K562 (cell line): ENCODE data around the gene SYMPK. TPM values are rescaled to one million over a fixed set of nuclear protein-coding genes. Genes with fewer than 3 reads are reported as not detected.

ENCODE experiments used
- ARNT ChIP-seq, 2 experiments: fragments of 450-650 bp; IDR thresholded peaks; 2 replicates each; pipeline ENCODE4 v1.6.1; 2016; ENCODE audit warnings: mild to moderate bottlenecking in 1 of 2
- BCL6 ChIP-seq: fragments of 250-450 bp; sonication (Bioruptor Pico); IDR thresholded peaks from 2 replicates; pipeline ENCODE4 v1.4.0; 2020
- CBFA2T3 ChIP-seq: fragments of 450-650 bp; IDR thresholded peaks from 2 replicates; pipeline ENCODE4 v1.6.1; 2017
- CCNT2 ChIP-seq: IDR thresholded peaks from 2 replicates; pipeline ENCODE4 v1.6.1; 2011; ENCODE audit warnings: borderline replicate concordance, low read depth, mild to moderate bottlenecking, moderate library complexity, mixed read lengths, low read length; ENCODE audit not compliant: insufficient read length; ENCODE audit errors: extremely low read depth
- DDX20 ChIP-seq: fragments of 450-650 bp; IDR thresholded peaks from 2 replicates; pipeline ENCODE4 v1.6.1; 2016; ENCODE audit warnings: missing genetic modification characterization, low read depth, mild to moderate bottlenecking, missing compliant biosample characterization, moderate library complexity
- E2F3 ChIP-seq: fragments of 250-450 bp; sonication (Bioruptor Pico); IDR thresholded peaks from 2 replicates; pipeline ENCODE4 v1.4.0; 2020; ENCODE audit warnings: mild to moderate bottlenecking
- ETS2 ChIP-seq: IDR thresholded peaks from 2 replicates; pipeline ENCODE4 v1.6.1; 2016; ENCODE audit warnings: borderline replicate concordance, missing genetic modification characterization, mild to moderate bottlenecking, moderate library complexity, missing compliant biosample characterization; ENCODE audit not compliant: poor library complexity, severe bottlenecking
- FOXP4 ChIP-seq: sonication (generic); formaldehyde crosslinking; IDR thresholded peaks from 2 replicates; pipeline ENCODE4 v1.8.0; 2022; ENCODE audit warnings: mild to moderate bottlenecking, missing genetic modification reagents, borderline replicate concordance
- MCM2 ChIP-seq: fragments of 450-650 bp; IDR thresholded peaks from 2 replicates; pipeline ENCODE4 v1.6.1; 2017; ENCODE audit warnings: low read depth, mild to moderate bottlenecking
- MCM7 ChIP-seq, 2 experiments: fragments of 450-650 bp; IDR thresholded peaks; 2 replicates each; pipeline ENCODE4 v1.6.1; 2016 to 2018
- MTA3 ChIP-seq: fragments of 450-650 bp; formaldehyde crosslinking; IDR thresholded peaks from 2 replicates; pipeline ENCODE4 v1.6.1; 2017; ENCODE audit warnings: mild to moderate bottlenecking, borderline replicate concordance
- MTF1 ChIP-seq: fragments of 250-450 bp; sonication (Bioruptor Pico); IDR thresholded peaks from 2 replicates; pipeline ENCODE4 v1.9.0; 2021; ENCODE audit warnings: moderate library complexity, mild to moderate bottlenecking, inconsistent platforms, borderline replicate concordance
- RBFOX2 ChIP-seq: fragments of 200-400 bp; formaldehyde crosslinking; IDR thresholded peaks from 2 replicates; pipeline ENCODE4 v1.6.1; 2017; ENCODE audit warnings: low read depth, mild to moderate bottlenecking, low read length, moderate library complexity
- SAP30 ChIP-seq: fragments of 200-600 bp; sonication (generic); IDR thresholded peaks from 2 replicates; pipeline ENCODE4 v1.6.1; 2012; ENCODE audit warnings: borderline replicate concordance, low read depth, mild to moderate bottlenecking, moderate library complexity, low read length, control low read depth, inconsistent platforms; ENCODE audit not compliant: insufficient read depth, poor library complexity, severe bottlenecking
- SRSF9 ChIP-seq: fragments of 200-400 bp; formaldehyde crosslinking; IDR thresholded peaks from 2 replicates; pipeline ENCODE4 v1.6.1; 2017; ENCODE audit warnings: low read depth, low read length, borderline replicate concordance
- THRAP3 ChIP-seq: fragments of 450-650 bp; IDR thresholded peaks from 2 replicates; pipeline ENCODE4 v1.6.1; 2016; ENCODE audit warnings: mild to moderate bottlenecking, inconsistent platforms, borderline replicate concordance
- TSC22D4 ChIP-seq: fragments of 450-650 bp; IDR thresholded peaks from 2 replicates; pipeline ENCODE4 v1.6.1; 2016; ENCODE audit warnings: missing genetic modification characterization, missing biosample characterization, control low read depth
- XRCC4 ChIP-seq: IDR thresholded peaks from one replicate; pipeline ENCODE4 v1.6.1; 2011; ENCODE audit not compliant: insufficient read depth, insufficient read length; ENCODE audit errors: extremely low read depth
- ZBED1 ChIP-seq: IDR thresholded peaks from 2 replicates; pipeline ENCODE4 v1.6.1; 2014
- ZNF224 ChIP-seq: sonication (generic); formaldehyde crosslinking; IDR thresholded peaks from 2 replicates; pipeline ENCODE4 v1.8.0; 2022; ENCODE audit warnings: mild to moderate bottlenecking, missing genetic modification reagents
- ZNF695 ChIP-seq: fragments of 450-650 bp; formaldehyde crosslinking; IDR thresholded peaks from 2 replicates; pipeline ENCODE4 v1.4.0; 2020; ENCODE audit warnings: mild to moderate bottlenecking, moderate library complexity
- polyA plus RNA-seq, 8 experiments: library from polyadenylated mRNA; depleted of rRNA in 4 of 8; stranded (reverse) in 5 of 8; unstranded in 3 of 8; fragments of >200 nt; fragmentation: Nextera tagmentation in 2 of 8; fragmentation: Illumina TruSeq in 1 of 8; extraction: Ambion mirVana in 2 of 8; extraction: Trizol in 1 of 8; gene quantifications; 2 replicates each; pipeline versions ENCODE4 v1.2.1 to v1.2.3, GENCODE V29; 2011 to 2014; ENCODE audit warnings: inconsistent platforms in 1 of 8, missing spikeins in 1 of 8
- total RNA-seq, 7 experiments: library from RNA; depleted of rRNA in 6 of 7; stranded (reverse); fragments of >200 nt in 6 of 7; fragmentation: Illumina TruSeq in 2 of 7; extraction: Trizol in 2 of 7; gene quantifications; 2 replicates each; pipeline versions ENCODE4 v1.2.1 to v1.2.3, GENCODE V29; 2011 to 2021; ENCODE audit warnings: low replicate concordance in 1 of 7
- TF ChIP-seq, protein P1 (sequence below): IDR thresholded peaks from 2 replicates; pipeline ENCODE4 v1.6.1; 2014; ENCODE audit warnings: antibody characterized with exemption
- TF ChIP-seq, protein P2 (sequence below): fragments of 250-450 bp; sonication (Bioruptor Pico); IDR thresholded peaks from 2 replicates; pipeline ENCODE4 v1.8.0; 2021; ENCODE audit warnings: moderate library complexity, mild to moderate bottlenecking, inconsistent platforms

SYMPK gene
- total and polyA plus RNA-seq, 9 of the 15 experiments (the other 6 are each of a cell fraction or from before 2014, with no cell fraction given) = 0.73 to 95.5 (median 58.4) TPM

- TF ChIP-seq, protein P1, sequence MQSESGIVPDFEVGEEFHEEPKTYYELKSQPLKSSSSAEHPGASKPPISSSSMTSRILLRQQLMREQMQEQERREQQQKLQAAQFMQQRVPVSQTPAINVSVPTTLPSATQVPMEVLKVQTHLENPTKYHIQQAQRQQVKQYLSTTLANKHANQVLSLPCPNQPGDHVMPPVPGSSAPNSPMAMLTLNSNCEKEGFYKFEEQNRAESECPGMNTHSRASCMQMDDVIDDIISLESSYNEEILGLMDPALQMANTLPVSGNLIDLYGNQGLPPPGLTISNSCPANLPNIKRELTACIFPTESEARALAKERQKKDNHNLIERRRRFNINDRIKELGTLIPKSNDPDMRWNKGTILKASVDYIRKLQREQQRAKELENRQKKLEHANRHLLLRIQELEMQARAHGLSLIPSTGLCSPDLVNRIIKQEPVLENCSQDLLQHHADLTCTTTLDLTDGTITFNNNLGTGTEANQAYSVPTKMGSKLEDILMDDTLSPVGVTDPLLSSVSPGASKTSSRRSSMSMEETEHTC = 0 out of 2 replicates have a peak, but pooled peaks have one; percentile 40
- TF ChIP-seq XRCC4 (no peak), MTF1 (CRISPR knock-in tag) (no peak), THRAP3 (no peak), CBFA2T3 (no peak), MTA3 (0 out of 2 replicates have a peak, but pooled peaks have one; percentile 20), FOXP4 (no peak), ZBED1 (no peak), E2F3 (no peak), CCNT2 (peak; percentile 69), ARNT (IDR thresholded peaks at IDR 0.05) (0 out of 4 replicates have a peak, but pooled peaks of 1 of the 2 experiments have one; percentile 46), TSC22D4 (tag) (no peak), BCL6 (no peak), MCM2 (no peak), MCM7 (IDR thresholded peaks at IDR 0.05) (no peak), ZNF695 (CRISPR knock-in tag) (no peak), ZNF224 (CRISPR knock-in tag) (no peak), ETS2 (no peak), SRSF9 (no peak), SAP30 (peak; percentile 27), DDX20 (tag) (no peak), RBFOX2 (peak; percentile 93)
- TF ChIP-seq, protein P2, sequence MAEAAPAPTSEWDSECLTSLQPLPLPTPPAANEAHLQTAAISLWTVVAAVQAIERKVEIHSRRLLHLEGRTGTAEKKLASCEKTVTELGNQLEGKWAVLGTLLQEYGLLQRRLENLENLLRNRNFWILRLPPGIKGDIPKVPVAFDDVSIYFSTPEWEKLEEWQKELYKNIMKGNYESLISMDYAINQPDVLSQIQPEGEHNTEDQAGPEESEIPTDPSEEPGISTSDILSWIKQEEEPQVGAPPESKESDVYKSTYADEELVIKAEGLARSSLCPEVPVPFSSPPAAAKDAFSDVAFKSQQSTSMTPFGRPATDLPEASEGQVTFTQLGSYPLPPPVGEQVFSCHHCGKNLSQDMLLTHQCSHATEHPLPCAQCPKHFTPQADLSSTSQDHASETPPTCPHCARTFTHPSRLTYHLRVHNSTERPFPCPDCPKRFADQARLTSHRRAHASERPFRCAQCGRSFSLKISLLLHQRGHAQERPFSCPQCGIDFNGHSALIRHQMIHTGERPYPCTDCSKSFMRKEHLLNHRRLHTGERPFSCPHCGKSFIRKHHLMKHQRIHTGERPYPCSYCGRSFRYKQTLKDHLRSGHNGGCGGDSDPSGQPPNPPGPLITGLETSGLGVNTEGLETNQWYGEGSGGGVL = no peak
These were observed at the start of gene SYMPK (continued) for GRCh38 chr19:45862564-45863334.
